ENCODE results near the gene CYP2C19.
"Not testable (repeated sequence)": the region's sequence is repeated elsewhere in the genome, so short reads cannot be mapped to it uniquely, and the experiment has no call there.

CYP2C19 gene

DNA sequence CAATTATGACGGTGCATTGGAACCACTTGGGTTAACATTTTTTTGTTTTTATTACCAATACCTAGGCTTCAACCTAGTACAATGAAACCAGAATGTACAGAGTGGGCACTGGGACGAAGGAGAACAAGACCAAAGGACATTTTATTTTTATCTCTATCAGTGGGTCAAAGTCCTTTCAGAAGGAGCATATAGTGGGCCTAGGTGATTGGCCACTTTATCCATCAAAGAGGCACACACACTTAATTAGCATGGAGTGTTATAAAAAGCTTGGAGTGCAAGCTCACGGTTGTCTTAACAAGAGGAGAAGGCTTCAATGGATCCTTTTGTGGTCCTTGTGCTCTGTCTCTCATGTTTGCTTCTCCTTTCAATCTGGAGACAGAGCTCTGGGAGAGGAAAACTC, at the start of gene CYP2C19:
Gene CYP2C19 (plus strand): TSS at position 289 of the 400 bp plus-strand sequence. CDS start 25 bp downstream, at position 314.
- no peak for DNase-seq

DNA sequence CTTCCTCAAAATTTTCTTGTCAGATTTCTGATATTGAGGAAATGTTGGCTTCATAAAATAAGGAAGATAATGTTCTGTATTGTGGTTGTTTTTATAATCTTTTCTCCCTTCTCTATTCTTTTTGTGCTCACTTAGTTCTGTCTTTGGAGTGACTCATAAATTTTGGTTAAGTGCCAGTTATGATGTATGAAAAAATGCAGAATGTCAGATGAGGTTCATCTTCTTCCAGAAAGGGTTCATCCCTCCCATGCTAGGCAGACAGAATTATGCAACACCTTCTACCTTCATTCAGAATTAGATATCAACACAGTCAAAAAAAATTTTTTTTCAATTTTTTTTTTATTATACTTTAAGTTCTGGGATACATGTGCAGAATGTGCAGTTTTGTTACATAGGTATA, 36.6 kb upstream of the CYP2C19 start:
- DNase-seq: no peak

DNA sequence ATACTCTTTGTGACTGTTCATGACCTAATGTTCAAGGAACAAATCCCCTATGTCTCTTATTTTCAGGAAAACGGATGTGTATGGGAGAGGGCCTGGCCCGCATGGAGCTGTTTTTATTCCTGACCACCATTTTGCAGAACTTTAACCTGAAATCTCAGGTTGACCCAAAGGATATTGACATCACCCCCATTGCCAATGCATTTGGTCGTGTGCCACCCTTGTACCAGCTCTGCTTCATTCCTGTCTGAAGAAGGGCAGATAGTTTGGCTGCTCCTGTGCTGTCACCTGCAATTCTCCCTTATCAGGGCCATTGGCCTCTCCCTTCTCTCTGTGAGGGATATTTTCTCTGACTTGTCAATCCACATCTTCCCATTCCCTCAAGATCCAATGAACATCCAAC, 27.3 kb upstream of the CYP2C19 start:
- no peak for DNase-seq

DNA sequence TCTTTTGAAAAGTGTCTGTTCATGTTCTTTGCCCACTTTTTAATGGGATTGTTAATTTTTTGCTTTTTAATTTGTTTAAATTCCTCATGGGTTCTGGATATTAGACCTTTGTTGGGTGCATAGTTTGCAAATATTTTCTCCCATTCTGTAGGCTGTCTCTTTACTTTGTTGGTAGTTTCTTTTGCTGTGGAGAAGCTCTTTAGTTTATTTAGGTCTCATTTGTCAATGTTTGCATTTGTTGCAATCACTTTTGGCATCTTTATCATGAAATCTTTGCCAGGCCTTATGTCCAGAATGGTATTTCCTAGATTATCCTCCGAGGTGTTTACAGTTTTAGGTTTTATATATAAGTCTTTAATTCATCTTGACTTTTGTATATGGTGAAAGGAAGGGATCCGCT, 23.9 kb upstream of the CYP2C19 start:
- DNase-seq: no peak

DNA sequence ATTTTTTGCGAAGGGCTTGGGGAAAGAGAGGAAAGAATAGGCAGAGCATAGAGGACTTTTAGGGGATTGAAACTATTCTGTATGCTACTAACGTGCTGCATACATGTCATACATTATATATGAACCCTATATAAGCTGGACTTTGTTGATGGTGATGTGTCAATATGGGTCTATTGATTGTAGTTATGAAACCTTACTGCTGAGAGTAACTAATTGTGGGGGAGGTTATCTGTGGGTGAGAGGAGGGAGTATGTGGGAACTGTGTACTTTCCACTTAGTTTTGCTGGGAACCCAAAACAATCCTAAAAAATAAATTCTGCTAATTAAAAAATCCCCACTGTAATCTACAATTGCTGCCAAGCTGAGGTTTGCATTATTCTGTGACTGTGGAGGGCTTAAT, 15.3 kb upstream of the CYP2C19 start:
- no peak for DNase-seq

DNA sequence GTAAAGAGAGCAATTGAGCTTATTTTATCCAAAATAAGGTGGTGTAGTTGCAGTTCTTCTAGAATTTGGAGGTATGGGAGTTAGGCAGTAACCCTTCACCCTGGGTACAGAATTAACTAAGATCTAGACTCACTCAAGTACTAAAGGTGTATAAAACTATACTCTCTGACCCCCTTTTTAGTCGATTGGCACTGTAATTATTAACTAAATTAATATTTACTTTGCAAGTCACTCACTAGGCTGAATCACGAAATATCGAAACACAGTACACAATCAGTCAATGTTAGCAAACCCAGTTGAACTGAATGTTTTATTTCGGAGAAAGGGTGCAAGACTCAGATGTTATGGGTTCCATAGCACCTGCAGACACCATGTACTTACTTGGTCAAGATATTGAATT, 14.6 kb upstream of the CYP2C19 start:
- no peak for DNase-seq

DNA sequence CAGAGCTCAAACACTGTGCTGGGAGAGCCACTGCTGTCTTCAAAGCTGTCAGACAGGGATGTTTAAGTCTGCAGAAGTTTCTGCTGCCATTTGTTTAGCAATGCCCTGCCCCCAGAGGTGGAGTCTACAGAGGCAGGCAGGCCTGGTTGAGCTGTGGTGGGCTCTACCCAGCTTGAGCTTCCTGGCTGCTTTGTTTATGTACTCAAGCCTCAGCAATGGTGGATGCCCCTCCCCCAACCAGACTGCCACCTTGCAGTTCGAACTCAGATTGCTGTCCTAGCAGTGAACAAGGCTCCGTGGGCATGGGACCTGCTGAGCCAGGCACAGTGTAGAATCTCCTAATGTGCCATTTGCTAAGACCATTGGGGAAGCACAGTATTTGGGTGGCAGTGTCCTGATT, 4.6 kb upstream of the CYP2C19 start:
- no peak for DNase-seq

DNA sequence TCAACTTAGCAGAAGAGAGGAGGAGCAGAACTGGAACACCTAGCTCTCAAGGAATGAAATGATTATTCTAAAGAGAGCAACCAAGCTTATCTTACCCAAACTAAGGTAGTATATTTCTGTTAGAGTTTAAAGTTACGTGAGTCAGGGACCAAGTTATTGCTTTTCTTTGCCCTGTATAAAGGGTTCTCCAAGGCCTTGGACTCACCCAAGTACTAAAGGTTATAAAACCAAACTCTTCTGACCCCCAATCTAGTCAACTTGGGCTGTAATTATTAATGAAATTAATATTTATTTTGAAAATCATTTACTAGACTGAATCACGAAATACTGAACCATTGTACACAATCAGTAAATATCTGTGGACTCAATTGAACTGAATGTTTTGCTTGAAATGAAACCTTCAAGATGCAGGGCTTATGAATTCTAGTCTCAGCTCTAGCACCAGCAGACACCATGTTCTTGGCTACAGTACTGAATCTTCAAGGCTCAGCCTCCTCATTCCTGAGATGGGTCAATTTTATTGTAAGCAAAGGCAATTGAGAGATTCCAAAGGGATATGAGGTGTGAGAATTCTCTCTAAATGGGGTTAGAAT, 1.8 kb upstream of the CYP2C19 start:
- no peak for DNase-seq

DNA sequence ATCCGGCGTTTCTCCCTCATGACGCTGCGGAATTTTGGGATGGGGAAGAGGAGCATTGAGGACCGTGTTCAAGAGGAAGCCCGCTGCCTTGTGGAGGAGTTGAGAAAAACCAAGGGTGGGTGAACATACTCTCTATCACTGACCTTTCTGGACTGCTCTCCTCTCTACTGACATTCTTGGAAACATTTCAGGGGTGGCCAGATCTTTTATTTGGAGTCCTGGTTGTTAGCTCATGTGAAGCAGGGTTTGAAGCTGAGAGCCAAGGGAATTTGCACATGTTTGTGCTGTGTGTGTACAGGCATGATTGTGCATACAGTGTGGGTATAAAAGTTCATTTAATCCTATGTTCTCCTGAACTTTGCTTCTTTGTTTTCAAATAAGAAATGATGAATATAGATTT, 12.9 kb downstream of the CYP2C19 start:
- DNase-seq: not testable (repeated sequence)

DNA sequence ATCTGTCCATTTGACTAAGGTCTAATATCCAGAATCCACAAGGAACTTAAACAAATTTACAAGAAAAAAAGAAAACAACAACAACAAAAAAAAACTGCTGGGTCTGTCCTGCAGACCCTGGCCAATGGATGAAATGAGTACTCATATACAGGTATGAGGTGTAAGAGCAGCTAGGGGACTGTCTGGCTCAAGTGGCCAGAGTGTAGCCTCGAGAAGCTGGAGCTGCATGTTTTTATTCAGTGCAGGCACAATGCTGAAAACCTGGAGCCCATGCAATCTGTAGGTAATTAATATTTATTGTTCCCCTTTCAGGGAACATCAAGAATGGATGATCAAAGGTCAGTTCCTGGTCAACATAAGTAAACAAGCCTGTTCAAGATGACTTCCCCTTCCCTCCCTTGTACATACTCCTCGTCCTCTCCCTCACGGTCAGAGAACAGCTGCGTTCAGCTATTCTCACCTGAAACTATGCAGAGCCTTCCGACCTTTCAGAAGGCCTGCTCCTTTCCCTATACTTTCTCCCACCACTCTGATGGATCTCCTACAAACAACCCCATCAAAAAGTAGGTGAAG, 15.5 kb downstream of the CYP2C19 start:
- DNase-seq: no peak

DNA sequence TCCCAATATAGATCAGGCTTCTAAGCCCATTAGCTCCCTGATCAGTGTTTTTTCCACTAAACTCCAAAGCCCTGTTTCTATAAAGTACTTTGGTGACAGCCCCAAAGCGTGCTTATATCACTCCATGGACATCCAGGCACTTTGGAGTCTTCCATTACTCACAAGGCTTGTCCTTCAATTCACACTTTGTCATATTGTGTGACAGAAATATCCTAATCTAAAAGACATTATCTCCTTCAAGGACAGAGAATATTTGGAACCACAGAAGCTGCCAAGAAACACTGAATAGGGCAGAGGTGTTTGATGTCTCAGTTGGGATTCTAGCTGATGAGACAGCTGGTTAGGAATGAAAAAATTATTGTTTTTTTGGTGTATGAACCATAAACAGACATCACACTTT, 18.4 kb downstream of the CYP2C19 start:
- DNase-seq: no peak

DNA sequence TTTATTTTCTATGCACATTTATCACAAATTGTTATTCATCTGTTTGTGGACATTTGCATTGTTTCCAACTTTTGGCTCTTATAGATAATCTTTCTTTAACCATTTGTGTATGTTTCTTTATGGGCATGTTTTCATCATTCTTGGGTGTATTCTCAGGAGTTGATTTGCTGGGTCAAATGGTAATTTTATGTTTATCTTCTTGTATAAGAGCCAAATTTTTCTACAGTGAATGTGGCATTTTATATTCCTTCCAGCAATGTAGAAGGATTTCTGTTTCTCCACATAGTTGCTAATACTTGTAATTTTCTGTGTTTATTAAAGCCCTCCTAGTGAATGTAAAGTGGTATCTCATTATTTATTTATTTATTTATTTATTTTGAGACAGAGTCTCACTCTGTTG, 21.8 kb downstream of the CYP2C19 start:
- DNase-seq: no peak

DNA sequence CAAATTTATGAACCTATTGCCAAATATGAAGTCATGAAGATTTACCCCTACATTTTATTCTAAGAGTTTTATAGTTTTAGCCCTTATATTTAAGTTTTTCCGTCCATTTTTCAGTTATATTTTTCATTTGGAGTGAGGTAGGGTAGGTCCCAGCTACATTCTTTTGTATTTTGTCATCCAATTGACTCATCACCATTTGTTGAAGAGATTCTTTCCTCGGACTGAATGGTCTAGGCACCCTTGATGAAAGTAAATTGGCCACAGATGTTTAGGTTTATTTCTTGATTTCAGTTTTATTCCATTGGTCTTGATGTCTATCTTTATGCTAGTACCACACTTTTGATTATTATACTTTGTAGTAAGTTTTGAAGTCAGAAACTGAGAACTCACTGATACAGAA, 22.7 kb downstream of the CYP2C19 start:
- no peak for DNase-seq

DNA sequence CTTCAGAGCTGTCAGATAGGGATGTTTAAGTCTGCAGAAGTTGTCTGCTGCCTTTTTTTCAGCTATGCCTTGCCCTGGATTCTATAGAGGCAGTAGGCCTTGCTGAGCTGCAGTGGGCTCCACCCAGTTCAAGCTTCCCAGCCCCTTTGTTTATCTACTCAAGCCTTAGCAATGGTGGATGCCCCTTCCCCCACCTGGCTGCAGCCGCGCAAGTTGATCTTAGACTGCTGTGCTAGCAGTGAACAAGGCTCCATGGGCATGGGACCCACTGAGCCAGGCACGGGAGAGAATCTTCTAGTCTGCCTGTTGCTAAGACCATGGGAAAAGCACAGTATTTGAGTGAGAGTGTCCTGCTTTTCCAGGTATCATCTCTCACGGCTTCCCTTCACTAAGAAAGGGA, 38.1 kb downstream of the CYP2C19 start:
- DNase-seq: not testable (repeated sequence)

DNA sequence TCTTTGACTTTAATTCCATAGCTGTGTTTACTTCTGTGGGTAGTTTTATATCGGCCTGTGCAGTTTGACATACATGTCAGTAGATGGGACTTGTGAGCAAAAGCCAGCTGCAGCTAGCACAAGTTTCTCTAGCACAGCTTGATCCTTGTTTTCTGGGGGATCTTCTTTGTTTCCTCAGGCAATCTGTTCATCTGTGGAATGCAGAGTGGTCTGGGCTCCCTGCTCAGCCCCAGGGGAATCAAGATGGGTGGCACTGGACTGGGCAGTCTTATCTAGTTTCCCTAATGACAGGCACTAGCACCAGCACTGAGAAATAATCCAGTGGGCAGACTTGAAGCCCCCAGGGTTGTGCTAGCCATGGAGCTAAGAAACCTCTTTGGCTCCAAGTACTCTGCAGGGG, 40.8 kb downstream of the CYP2C19 start:
- no peak for DNase-seq

DNA sequence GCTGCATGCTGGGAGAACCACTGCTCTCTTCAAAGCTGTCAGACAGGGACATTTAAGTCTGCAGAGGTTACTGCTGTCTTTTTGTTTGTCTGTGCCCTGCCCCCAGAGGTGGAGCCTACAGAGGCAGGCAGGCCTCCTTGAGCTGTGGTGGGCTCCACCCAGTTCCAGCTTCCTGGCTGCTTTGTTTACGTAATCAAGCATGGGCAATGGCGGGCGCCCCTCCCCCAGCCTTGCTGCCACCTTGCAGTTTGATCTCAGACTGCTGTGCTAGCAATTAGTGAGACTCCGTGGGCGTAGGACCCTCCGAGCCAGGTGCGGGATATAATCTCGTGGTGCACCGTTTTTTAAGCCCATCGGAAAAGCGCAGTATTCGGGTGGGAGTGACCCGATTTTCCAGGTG, 67.5 kb downstream of the CYP2C19 start:
- not testable (repeated sequence) for DNase-seq

DNA sequence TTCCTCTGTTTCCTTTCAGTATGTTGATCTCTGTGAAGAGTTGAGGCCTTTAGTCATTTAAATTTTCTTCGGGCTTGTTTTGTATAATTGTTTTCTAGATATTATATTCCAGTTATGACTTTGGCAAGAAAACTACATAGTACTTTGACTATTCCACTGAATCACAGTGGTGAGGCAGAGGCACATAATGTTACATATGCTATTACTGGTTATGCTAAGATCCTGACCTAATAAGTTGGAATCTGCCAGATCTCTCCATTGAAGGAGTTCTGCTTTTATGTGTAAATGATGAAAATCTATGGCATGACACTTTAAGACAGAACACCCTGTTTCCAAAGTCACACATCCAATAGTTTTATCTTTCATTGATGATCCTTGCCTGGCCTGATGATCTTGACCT, 83.7 kb downstream of the CYP2C19 start:
- DNase-seq: no peak

DNA sequence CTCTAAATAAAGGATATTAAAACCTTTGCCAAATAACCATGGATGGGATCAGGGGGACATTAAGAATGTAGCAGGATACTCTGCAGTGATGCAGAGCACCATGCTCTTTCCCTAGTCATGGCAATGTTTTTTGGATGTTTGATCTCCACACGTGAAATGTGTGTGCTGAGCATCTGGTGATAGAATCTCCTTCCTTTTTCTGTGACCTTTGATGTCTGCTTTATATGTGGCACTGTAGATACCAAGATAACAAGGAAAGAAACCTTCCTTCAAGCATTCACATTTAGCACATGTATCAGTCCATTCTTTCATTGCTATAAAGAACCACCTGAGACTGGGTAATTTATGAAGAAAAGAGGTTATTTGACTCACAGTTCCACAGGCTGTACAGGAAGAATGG, 88.3 kb downstream of the CYP2C19 start:
- DNase-seq: no peak

DNA sequence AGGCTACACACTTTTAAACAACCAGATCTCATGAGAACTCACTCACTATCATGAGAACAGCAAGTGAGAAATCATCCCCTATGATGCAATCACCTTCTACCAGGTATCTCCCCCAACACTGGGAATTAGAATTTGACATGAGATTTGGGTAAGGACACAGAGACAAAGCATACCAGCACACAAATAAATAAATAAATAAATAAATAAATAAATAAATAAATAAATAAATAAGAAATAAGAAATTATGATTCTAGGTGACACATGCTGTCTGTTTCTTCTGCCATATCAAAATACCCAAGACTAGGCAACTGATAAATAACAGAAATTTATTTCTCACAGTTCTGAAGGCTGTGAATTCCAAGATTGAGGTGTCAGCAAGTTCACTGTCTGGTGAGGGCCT, 88.8 kb downstream of the CYP2C19 start:
- no peak for DNase-seq

DNA sequence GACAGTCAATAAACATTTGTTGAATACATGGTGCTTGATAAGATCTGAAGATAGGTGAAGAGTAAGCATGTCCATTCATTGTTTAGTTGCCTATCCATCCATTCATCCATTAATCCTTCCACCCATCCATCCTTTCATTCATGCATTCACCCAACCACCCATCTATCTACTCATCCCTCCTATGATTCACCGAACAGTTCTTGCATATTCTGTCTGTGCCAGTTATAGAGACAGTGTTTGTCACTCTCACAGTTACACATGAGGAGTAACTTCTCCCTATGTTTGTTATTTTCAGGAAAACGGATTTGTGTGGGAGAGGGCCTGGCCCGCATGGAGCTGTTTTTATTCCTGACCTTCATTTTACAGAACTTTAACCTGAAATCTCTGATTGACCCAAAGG, 90.0 kb downstream of the CYP2C19 start:
- DNase-seq: no peak

DNA sequence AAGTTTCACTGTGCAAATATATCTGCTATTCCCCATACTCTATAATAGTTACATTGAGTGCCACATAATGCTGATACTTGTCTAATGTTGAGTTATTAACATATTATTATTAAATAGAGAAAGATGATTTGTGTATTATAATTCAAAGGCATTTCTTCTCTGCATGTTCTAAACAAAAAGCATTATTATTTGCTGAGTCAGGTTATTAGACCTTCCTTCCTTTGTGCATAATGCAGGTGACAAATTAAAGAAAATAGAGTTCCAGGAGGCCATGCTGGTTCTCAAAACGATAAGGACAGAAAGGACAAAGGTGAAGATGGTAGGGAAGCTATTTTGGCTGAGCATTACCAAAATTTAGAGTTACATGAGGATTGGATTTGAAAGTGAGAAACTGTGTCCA, 90.6 kb downstream of the CYP2C19 start:
- DNase-seq: no peak

DNA sequence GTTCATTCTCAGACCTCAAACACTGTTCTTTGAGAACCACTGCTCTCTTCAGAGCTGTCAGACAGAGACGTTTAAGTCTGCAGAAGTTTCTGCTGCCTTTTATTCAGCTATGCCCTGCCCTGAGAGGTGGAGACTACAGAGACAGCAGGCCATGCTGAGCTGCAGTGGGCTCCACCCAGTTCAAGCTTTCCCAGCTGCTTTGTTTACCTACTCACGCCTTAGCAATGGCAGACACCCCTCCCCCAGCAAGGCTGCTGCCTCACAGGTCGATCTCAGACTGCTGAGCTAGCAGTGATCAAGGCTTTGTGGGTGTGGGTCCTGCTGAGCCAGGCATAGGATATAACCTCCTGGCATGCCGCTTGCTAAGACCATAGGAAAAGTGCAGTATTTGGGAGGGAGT, 95.5 kb downstream of the CYP2C19 start:
- DNase-seq: no peak

DNA sequence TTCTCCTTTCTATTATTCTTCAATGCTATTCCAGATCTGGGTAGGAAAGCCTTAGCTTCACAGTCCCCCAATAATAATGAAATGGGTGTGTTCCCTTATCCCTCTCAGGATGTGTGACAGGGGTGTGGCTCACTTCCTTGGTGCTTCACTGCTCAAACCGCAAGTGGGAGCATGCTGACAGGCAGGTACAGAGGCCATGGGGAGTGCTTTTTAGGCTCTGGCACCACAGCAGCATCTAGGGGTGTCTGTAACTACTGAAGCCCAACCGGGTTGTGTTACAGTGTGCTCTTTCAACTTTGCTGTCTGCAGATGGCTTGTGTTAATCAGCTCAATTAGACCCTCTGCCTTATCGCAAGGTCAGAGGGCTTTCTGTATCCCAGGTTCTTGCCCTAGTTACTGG, 96.6 kb downstream of the CYP2C19 start:
- no peak for DNase-seq

DNA sequence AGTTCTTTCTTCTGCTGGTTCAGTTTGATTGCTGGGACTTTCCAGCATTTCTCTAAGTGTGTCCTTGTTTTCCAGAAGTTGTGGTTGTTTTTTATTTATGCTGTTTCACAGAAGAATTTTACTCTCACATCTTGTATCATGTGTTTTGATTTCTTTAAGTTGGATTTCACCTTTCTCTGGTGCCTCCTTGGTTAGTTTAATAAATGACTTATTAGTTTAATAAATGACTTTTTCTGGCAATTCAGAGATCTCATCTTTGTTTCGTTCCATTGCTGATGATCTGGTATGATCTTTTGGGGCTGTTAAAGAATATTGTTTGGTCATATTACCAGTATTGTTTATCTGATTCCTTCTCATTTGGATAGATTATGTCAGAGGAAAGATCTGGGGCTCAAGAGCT, 116.2 kb downstream of the CYP2C19 start:
- DNase-seq: no peak

DNA sequence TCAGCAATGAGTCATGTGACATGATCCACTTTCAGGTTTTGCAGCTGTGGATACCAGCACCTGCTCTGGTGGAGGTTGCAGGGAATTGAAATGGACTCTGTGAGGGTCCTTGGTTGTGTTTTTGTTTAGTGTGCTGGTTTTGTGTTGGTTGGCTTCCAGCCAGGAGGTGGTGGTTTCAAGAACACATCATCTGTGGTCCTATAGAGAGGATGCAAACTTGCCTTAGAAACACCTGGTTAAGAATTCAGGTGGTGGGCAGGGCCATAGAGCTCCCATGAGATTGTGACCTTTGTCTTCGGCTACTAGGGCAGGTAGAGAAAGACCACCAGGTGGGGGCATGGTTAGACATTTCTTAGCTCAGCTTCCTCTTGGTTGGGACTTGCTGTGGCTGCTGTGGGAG, 116.7 kb downstream of the CYP2C19 start:
- DNase-seq: no peak

DNA sequence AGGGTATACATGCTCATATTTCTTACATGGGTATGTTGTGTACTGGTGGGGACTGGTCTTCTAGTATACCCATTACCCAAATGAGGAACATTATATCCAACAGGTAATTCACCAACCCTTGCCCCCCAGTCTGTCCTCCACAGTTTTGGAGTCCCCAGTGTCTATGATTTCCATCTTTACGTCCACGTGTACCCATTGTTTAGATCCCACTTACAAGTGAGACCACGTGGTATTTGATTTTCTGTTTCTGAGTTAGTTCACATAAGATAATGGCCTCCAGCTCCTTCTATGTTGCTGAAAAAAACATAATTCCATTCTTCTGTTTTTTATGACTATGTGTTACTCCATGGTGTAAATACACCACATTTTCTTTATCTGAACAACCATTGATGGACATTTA, 126.6 kb downstream of the CYP2C19 start:
- DNase-seq: no peak

Measured in NCI-H2081 (cell line).